ENCODE measurements around the gene MRE11.
"Not testable (repeated sequence)": the region's sequence is repeated elsewhere in the genome, so short reads cannot be mapped to it uniquely, and the experiment has no call there.

MRE11 gene

GRCh38 chr11:94506513-94506912 is 12.9 kb upstream of the MRE11 start:
- DNase-seq = not testable (repeated sequence)

GRCh38 chr11:94504689-94505293 is 11.1 kb upstream of the MRE11 start:
- DNase-seq = peak in 1 of 14 donors; percentile 1

GRCh38 chr11:94501522-94501921 is 7.9 kb upstream of the MRE11 start:
- no peak for DNase-seq

GRCh38 chr11:94500181-94500580 is 6.5 kb upstream of the MRE11 start:
- no peak for DNase-seq

- no peak for DNase-seq
These were observed 559 bp upstream of the MRE11 start for GRCh38 chr11:94494126-94494680.

GRCh38 chr11:94486068-94486467 is 7.6 kb downstream of the MRE11 start:
- no peak for DNase-seq

- DNase-seq = no peak
These were observed 12.3 kb downstream of the MRE11 start for GRCh38 chr11:94481342-94481741.

- no peak for DNase-seq
These were observed 16.0 kb downstream of the MRE11 start for GRCh38 chr11:94477624-94478023.

GRCh38 chr11:94472916-94473799 is 20.5 kb downstream of the MRE11 start:
- no peak for DNase-seq

GRCh38 chr11:94469416-94469815 is 24.2 kb downstream of the MRE11 start:
- no peak for DNase-seq

GRCh38 chr11:94459576-94459975 is 34.1 kb downstream of the MRE11 start:
- no peak for DNase-seq

GRCh38 chr11:94457118-94458029 is 36.3 kb downstream of the MRE11 start:
- DNase-seq = no peak

- DNase-seq = no peak
These were observed 37.8 kb downstream of the MRE11 start for GRCh38 chr11:94455861-94456260.

- DNase-seq = no peak
These were observed 39.3 kb downstream of the MRE11 start for GRCh38 chr11:94454301-94454700.

- DNase-seq = no peak
These were observed 40.7 kb downstream of the MRE11 start for GRCh38 chr11:94452988-94453387.

GRCh38 chr11:94450048-94450447 is 43.6 kb downstream of the MRE11 start:
- no peak for DNase-seq

GRCh38 chr11:94449437-94449836 is 44.2 kb downstream of the MRE11 start:
- DNase-seq = no peak

GRCh38 chr11:94449029-94449428 is 44.6 kb downstream of the MRE11 start:
- DNase-seq = no peak

GRCh38 chr11:94447149-94447548 is 46.5 kb downstream of the MRE11 start:
- no peak for DNase-seq

GRCh38 chr11:94445641-94446040 is 48.0 kb downstream of the MRE11 start:
- DNase-seq = no peak

- no peak for DNase-seq
These were observed 60.6 kb downstream of the MRE11 start for GRCh38 chr11:94433049-94433448.

GRCh38 chr11:94424662-94425061 is 69.0 kb downstream of the MRE11 start:
- no peak for DNase-seq

- no peak for DNase-seq
These were observed 69.6 kb downstream of the MRE11 start for GRCh38 chr11:94424011-94424410.

Data from C1 segment of cervical spinal cord (tissue), 14 donors.